Adrenal gland (tissue), 5 donors: ENCODE measurements around the gene PPP3CA.

Experiments
- POLR2A ChIP-seq, 2 donors: fragments of 450-650 bp; IDR thresholded peaks; one replicate each; pipeline ENCODE4 v1.6.1; 2017; ENCODE audit warnings: antibody characterized with exemption in 2 of 2, mild to moderate bottlenecking in 2 of 2, moderate library complexity in 1 of 2
- TF ChIP-seq, protein P1 (sequence below), 6 experiments: fragments of 450-650 bp in 4 of 6; fragments of 200-600 bp in 2 of 6; sonication (generic) in 1 of 6; IDR thresholded peaks; 1 replicate in 5 of 6; 2 replicates in 1 of 6; pipeline versions ENCODE4 v1.5.1 to v1.8.0; 2016 to 2021; ENCODE audit warnings: antibody characterized with exemption in 6 of 6, mild to moderate bottlenecking in 2 of 6, moderate library complexity in 1 of 6
- donor health status: DM: no; HTN: no; CAD: no.

DNA sequence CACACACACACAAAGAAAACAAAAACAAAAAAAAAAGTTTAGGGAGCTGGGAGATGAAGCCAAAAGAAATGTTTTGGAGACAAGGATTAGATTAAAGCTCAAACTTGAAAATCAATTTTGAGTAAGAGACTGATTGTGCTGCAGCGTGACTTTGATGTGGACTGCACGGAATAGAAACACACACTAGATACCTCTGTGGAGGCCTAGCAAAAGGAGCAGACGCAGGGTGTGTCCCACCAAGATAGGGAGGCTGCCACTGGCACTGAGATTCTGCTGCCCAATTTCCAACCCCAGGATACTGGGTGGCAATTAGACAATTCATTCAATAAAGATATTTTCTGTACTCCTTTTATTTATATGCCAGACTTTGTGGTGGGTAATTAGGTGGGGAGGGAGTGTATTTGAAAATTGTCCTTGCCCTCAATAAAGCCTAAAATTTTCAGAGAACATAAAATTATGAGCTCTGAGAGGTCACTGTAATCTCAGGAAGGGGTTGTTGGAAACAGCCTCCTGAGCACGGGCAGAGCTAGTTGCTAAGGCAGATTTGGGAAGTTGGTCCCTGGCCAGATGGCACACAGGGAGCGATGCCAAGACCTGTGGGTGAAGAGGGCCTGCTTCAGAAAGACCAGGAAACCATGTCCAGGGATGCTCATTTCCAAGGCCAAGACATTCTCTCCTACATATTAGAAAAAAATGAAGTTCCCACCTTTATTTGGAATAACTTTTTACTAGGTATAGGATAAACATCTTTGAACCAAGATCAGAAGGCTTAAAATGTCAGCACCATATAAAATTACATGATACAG lies 1.9 kb upstream of the PPP3CA start:
- TF ChIP-seq, protein P1, sequence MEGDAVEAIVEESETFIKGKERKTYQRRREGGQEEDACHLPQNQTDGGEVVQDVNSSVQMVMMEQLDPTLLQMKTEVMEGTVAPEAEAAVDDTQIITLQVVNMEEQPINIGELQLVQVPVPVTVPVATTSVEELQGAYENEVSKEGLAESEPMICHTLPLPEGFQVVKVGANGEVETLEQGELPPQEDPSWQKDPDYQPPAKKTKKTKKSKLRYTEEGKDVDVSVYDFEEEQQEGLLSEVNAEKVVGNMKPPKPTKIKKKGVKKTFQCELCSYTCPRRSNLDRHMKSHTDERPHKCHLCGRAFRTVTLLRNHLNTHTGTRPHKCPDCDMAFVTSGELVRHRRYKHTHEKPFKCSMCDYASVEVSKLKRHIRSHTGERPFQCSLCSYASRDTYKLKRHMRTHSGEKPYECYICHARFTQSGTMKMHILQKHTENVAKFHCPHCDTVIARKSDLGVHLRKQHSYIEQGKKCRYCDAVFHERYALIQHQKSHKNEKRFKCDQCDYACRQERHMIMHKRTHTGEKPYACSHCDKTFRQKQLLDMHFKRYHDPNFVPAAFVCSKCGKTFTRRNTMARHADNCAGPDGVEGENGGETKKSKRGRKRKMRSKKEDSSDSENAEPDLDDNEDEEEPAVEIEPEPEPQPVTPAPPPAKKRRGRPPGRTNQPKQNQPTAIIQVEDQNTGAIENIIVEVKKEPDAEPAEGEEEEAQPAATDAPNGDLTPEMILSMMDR (IDR thresholded peaks at IDR 0.05) = no peak
- TF ChIP-seq POLR2A (IDR thresholded peaks at IDR 0.05) = no peak
